OCI-LY1 (cell line): ENCODE data around the gene ASXL2.

Source experiments
- EZH2 ChIP-seq: fragments of 200-600 bp; sonication (generic), shearing (Covaris generic); IDR thresholded peaks from 2 replicates; pipeline ENCODE4 v1.8.0; 2017; ENCODE audit warnings: borderline replicate concordance, mixed run types, mild to moderate bottlenecking, antibody characterized with exemption, low read length, moderate library complexity, mixed read lengths
- TF ChIP-seq, protein P1 (sequence below): fragments of 200-600 bp; sonication (generic), shearing (Covaris generic); IDR thresholded peaks from 2 replicates; pipeline ENCODE4 v1.5.1; 2017; ENCODE audit warnings: mild to moderate bottlenecking, antibody characterized with exemption, low read length, moderate library complexity, mixed read lengths

DNA sequence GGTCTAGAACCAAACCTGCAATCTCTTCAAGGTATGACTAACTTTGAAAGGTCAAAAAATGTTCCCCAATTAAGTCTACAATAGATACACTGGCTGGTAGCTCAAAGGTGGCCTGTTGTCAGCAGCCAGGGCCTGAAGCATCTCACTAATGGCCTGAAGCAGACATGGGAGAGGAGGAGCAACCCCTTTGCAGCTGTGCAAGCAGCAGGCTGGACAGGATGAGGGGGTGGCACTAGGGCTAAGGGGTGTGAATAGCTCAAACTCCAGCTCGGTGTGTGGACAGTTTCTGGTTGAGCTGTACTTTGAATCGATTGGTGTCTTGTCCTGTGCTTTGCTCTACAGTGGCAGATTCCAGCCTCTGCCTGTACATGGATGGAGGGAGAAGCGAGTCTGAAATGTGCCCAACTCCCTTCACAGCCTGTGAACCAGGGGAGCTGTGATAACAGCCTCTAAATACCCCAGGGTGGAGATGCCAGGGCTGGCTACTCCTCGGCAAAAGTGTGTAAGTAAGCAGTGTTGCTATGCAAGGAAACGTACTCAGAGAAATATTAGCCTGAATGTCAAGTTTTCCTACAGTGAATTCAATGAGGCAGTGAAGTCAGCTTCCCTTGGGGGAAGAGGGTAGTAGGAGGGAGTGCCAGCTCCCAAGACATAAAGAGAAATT lies 170.2 kb downstream of the ASXL2 start:
- TF ChIP-seq, protein P1, sequence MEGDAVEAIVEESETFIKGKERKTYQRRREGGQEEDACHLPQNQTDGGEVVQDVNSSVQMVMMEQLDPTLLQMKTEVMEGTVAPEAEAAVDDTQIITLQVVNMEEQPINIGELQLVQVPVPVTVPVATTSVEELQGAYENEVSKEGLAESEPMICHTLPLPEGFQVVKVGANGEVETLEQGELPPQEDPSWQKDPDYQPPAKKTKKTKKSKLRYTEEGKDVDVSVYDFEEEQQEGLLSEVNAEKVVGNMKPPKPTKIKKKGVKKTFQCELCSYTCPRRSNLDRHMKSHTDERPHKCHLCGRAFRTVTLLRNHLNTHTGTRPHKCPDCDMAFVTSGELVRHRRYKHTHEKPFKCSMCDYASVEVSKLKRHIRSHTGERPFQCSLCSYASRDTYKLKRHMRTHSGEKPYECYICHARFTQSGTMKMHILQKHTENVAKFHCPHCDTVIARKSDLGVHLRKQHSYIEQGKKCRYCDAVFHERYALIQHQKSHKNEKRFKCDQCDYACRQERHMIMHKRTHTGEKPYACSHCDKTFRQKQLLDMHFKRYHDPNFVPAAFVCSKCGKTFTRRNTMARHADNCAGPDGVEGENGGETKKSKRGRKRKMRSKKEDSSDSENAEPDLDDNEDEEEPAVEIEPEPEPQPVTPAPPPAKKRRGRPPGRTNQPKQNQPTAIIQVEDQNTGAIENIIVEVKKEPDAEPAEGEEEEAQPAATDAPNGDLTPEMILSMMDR, result no peak
- TF ChIP-seq EZH2, result no peak
